Activated CD4-positive, alpha-beta T cell treated with anti-CD3 and anti-CD28 coated beads, Interleukin-2, amount 50 U/mL, for 48 hours (primary cell): Measurements from ENCODE around the gene NAGK.
"Not testable (repeated sequence)": the region's sequence is repeated elsewhere in the genome, so short reads cannot be mapped to it uniquely, and the experiment has no call there.

Source experiments
- DNase-seq, 2 experiments: peaks; one replicate each; pipeline ENCODE4 v3.0.0-alpha.2; 2020

NAGK gene

DNA sequence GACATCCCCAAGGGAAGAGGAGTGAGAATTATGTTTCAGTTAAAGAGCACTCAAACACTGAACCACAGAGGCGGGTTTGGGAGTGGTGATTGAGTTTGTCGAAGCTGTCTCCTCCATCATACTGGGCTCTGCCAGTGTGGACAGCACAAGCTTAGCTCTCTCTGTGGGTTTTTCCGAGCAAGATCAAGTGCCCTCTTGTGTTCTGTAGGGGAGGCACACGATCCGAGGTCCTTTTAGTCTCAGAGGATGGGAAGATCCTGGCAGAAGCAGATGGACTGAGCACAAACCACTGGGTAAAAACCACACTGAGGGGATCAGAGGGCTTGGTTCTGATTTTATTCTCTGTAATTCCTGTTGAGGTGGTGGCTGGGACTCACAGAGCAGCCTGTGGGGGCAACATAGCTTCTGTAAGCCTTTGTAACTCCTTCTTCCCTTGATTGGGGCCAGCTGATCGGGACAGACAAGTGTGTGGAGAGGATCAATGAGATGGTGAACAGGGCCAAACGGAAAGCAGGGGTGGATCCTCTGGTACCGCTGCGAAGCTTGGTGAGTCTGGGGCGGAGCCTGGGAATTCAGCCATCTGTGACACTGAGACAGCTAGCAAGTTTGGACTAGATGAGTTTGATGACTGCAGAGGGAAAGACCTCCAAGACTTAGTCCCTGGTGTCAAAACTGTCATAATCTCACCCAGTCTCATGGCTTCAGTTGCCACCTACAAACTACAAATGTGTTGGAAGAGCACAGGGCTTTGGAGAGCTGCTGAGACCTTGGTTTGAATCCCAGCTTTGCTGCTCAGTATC is 2.0 kb downstream of the NAGK start:
- DNase-seq = no peak

GRCh38 chr2:71071681-71072398 is 3.4 kb downstream of the NAGK start:
- DNase-seq = peak; percentile 58 to 67

- no peak for DNase-seq
Observed at GRCh38 chr2:71072492-71072891, 4.0 kb downstream of the NAGK start.

DNA sequence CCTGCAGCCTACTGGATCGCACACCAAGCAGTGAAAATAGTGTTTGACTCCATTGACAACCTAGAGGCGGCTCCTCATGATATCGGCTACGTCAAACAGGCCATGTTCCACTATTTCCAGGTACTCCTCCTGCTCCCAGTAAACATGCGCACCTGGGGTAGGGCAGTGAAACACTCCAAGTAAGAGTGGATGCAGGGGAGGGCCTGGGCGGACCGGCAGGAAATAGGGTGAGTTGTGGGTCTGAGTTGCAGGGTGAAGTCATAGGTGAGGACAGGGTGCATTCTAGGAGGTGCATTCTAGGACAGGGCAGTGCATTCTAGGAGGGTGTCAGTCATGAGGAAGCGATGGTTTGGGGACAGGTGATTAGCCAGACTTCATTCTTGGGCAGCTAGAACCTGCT is 5.0 kb downstream of the NAGK start:
- no peak for DNase-seq

DNA sequence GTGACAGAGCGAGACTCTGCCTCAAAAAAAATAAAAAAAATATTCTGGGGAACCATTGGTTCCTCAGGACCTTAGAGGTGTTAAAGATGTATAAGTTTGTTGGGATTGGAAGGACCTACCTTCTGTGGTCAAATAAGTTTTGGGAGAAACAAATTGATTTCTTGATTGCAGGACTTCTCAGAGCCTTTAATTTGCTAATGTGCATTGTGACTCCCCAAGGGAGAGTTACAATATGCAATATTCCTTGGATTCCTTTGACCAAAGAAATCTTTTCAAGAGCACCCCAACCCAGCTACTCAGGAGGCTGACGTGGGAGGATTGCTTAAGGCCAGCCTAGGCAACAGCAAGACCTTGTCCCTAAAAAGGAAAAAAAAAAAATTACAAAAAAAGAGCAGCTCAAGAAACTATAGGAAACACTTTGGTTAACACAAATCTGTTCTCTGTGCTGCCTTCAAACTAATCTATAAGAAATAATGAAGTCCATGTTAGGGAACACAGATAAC is 6.5 kb downstream of the NAGK start:
- DNase-seq = no peak

GRCh38 chr2:71078624-71079023 is 10.2 kb downstream of the NAGK start:
- DNase-seq = no peak

DNA sequence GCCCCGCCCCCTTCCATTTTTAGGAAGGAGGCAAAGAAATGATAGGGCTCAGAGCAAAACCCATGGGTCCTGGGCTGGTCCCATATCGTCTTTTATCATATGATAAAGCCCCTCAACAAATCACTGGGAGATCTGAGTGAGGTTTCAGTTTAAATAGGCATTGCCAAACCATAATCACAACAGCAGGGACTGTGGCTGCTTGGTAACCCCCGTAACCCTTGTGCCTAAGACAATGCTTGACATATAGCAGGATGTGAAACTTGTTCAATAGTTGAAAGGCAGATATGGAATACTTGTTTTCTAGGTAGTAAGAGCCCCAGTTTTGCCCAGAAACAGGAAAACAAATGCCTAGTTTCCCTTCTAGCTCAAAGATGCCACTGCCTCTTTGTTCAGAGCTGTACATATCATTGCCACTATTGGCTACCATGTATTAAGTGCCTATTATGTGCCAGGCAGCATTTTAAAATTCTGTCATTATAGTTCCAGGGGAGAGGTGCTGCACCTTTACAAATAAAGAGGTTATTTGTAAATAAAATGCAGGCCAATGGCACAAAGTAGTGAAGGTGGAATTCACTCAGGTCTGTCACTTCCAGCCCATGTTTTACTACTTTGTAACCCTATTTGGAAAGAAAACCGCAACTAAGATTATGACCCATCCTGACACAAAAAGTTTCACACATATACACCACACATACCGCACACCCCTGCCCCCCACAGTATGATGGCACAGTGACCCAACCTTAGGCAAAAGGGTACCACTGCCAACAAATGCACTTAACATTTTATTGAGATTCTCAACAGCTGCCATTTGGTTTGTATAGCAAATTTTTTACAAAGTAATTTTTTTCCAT is 14.2 kb downstream of the NAGK start:
- peak; percentile 70 to 77 for DNase-seq

DNA sequence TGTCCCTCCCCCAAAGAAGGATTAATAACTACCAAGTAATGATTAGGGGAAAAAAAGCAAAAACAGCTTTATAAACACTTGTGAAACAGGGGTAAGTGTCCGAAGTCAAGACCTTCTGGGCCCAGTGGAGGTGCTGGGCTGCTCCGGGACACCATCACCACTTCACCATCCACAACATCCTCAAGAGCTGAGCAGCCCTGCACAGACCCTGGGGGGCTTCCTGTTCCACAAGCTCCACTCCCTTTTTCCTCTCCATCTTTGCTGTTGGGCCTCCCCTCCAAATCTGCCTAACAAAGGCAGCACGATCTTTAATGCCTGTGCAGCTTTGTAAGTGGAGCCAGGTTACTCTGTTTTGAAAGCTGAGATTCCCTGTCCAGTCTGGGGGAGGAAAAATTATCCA is 14.8 kb downstream of the NAGK start:
- not testable (repeated sequence) for DNase-seq

- DNase-seq = not testable (repeated sequence)
Observed at GRCh38 chr2:71083752-71084312, 15.4 kb downstream of the NAGK start.

GRCh38 chr2:71085325-71086003 is 17.0 kb downstream of the NAGK start:
- not testable (repeated sequence) for DNase-seq

GRCh38 chr2:71089475-71089874 is 21.0 kb downstream of the NAGK start:
- not testable (repeated sequence) for DNase-seq

- not testable (repeated sequence) for DNase-seq
Observed at GRCh38 chr2:71091808-71092207, 23.4 kb downstream of the NAGK start.

DNA sequence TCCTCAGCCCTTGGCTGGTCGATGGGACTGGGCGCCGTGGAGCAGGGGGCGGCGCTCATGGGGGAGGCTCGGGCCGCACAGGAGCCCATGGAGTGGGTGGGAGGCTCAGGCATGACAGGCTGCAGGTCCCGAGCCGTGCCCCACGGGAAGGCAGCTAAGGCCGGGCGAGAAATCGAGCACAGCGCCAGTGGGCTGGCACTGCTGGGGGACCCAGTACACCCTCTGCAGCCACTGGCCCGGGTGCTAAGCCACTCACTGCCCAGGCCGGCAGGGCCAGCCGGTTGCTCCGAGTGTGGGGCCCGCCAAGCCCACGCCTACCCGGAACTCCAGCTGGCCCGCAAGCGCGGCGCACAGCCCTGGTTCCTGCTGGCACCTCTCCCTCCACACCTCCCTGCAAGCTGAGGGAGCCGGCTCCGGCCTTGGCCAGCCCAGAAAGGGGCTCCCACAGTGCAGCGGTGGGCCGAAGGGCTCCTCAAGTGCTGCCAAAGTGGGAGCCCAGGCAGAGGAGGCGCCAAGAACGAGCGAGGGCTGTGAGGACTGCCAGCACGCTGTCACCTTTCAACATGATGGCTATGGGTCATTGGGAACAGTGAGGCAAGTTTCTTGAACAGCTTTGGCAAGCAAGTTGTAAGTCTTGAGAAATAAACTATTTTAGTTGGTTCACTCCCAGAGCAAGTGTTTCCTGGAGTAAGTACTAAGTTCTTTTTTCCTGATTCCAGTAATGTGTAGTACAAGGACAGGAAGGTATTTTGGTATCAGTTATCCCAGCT is 24.2 kb downstream of the NAGK start:
- DNase-seq = not testable (repeated sequence)

DNA sequence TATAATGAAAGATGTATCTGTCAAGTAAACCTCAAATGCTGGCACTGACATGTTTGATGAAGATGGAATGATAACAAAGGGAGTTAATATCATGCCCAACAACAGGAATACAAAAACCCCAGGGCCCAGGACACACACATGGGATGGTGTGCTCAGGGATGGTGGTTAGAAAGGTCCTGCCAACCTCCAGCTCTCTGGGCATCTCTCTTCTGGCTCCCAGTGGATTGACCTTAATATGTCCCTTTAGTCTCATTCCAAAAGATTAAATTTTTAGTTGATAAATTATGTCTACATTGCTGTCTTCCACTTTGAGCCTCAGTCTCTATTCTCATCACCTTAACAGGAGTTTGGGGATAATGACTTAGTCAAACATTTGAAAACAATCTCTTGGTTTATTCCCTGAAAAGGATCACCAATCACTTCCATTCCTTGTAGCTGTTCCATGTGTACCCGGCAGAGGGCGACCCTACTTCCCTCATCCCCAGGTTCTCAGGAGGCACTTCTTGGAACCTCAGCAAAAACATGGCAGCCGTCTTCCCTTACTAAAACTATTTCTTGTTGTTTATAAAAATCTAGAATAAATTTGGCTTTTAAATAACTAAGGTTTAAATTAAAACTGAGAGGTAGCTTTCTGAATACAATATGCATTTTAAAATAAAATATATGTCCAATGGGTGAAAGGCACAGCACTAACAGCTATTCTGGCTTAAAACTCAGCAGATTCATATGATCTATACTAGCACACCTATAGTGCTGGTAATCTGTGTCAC is 31.9 kb downstream of the NAGK start:
- DNase-seq = peak; percentile 58 to 71

GRCh38 chr2:71101656-71102055 is 33.2 kb downstream of the NAGK start:
- DNase-seq = no peak

GRCh38 chr2:71102981-71103681 is 34.7 kb downstream of the NAGK start:
- DNase-seq = no peak

- no peak for DNase-seq
Observed at GRCh38 chr2:71103809-71104208, 35.4 kb downstream of the NAGK start.

GRCh38 chr2:71106463-71106862 is 38.0 kb downstream of the NAGK start:
- DNase-seq = not testable (repeated sequence)

DNA sequence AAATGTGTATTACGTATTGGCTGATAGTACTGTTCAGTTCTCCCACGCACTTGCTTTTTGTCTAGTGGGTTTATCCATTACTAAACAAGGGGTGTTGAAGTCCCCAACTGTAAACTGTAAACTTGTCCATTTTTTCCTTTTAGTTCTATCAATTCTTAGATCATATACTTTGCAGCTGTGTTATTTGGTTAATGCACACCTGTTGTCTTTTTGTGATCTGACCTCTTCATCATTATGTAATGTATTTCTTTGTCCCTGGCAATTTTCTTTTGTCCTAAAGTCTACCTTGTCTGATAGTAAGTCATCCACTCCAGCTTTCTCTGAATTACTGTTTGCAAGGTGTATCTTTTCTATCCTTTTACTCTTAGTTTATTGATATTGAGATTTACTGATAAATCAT is 39.6 kb downstream of the NAGK start:
- DNase-seq = no peak

GRCh38 chr2:71113843-71114242 is 45.4 kb downstream of the NAGK start:
- DNase-seq = no peak
